Right lung (tissue), 5 donors: ENCODE results near the gene SGMS1. TPM values are rescaled to one million over a fixed set of nuclear protein-coding genes. Genes with fewer than 3 reads are reported as not detected.
"Not testable (repeated sequence)": the region's sequence is repeated elsewhere in the genome, so short reads cannot be mapped to it uniquely, and the experiment has no call there.

ENCODE experiments used
- DNase-seq, 2 donors: peaks; one replicate each; pipeline ENCODE4 v3.0.0-alpha.2; 2013
- polyA plus RNA-seq, 5 donors: library from polyadenylated mRNA; unstranded; fragments of 120-200 nt; gene quantifications; one replicate each; pipeline versions ENCODE4 v1.2.1 to v1.2.3, GENCODE V29; 2013; ENCODE audit warnings: inconsistent platforms in 1 of 5, low replicate concordance in 1 of 5; ENCODE audit not compliant: insufficient read length in 5 of 5, insufficient read depth in 1 of 5

The SGMS1 gene
- polyA plus RNA-seq, 5 donors, result 44.5 to 63.4 (median 56.6) TPM

DNA sequence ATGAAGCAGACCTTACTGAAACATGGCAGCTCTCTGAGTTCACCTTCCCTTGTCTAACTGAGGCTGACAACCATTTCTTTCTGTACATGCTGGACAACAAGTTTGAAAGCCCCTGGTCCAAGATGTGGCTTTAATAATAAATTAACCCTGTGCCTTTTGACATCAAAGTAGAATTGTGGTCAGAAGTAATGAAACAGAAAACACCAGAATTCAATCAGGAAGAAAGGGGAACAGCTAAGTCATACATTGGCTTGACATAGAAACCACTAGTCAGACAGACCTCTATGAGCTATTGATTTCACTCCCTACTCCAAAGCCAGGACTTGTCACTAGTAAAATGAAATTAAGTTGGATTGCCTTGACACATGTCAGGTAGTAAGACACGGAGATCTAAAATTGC, 197.3 kb downstream of the SGMS1 start:
- DNase-seq, result no peak

DNA sequence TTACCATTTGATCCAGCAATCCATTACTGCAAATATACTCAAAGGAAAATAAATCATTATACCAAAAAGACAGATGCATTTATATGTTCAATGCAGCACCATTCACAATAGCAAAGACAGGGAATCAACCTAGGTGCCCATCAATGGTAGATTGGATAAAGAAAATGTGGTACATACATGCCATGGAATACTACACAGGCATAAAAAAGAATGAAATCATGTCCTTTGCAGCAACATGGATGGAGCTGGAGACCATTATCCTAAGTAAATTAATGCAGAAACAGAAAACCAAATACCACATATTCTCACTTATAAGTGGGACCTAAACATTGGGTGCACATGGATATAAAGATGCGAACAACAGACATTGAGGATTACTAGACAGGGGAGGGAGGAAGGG, 198.5 kb downstream of the SGMS1 start:
- DNase-seq, result not testable (repeated sequence)

DNA sequence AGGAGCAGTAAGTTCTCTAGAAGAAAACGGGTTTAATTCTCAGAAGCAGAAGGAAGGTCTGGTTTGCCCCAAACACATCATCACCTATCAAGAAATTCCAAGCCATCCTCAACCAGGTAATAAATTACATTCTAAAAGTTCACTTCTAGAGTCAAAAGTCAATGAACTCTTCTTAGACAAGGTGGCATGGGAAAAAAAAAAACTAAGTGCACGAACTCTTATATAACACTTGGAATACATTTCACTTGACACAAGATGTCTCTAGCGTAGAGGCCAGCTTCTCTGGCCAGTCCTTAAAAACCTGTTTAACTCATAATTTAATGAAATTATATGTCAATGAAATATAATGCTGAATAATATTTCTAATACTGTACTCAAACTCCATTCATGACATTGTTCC, 200.3 kb downstream of the SGMS1 start:
- DNase-seq, result no peak

- DNase-seq, result peak in 1 of 2 donors; percentile 50
Measured at GRCh38 chr10:50422259-50422658, 201.5 kb downstream of the SGMS1 start.

GRCh38 chr10:50421026-50421719, 202.6 kb downstream of the SGMS1 start:
- no peak for DNase-seq

GRCh38 chr10:50420196-50420595, 203.6 kb downstream of the SGMS1 start:
- no peak for DNase-seq

GRCh38 chr10:50419756-50420155, 204.0 kb downstream of the SGMS1 start:
- no peak for DNase-seq

GRCh38 chr10:50419091-50419490, 204.7 kb downstream of the SGMS1 start:
- DNase-seq, result no peak

- peak; percentile 58 to 63 for DNase-seq
Measured at GRCh38 chr10:50417886-50418830, 205.6 kb downstream of the SGMS1 start.

- DNase-seq, result no peak
Measured at GRCh38 chr10:50417486-50417885, 206.3 kb downstream of the SGMS1 start.

DNA sequence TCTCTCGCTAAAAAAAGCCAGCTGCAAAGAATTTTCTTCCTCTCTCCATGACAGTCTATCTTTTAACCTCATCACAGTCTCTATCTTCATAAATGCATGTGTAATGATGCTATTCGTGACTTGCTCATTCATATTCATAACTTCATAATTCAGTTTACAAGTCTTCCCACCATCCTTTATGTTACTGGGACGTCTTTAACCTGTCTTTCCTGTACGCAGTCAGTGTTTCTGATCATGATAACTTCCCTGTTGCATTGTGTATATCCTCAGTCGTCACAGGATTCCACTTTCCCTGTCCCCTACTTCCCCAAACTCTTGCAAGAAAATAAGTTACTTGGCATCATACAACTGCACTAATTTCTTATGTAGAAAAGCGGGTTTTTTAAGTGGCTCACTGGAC, 206.9 kb downstream of the SGMS1 start:
- no peak for DNase-seq

DNA sequence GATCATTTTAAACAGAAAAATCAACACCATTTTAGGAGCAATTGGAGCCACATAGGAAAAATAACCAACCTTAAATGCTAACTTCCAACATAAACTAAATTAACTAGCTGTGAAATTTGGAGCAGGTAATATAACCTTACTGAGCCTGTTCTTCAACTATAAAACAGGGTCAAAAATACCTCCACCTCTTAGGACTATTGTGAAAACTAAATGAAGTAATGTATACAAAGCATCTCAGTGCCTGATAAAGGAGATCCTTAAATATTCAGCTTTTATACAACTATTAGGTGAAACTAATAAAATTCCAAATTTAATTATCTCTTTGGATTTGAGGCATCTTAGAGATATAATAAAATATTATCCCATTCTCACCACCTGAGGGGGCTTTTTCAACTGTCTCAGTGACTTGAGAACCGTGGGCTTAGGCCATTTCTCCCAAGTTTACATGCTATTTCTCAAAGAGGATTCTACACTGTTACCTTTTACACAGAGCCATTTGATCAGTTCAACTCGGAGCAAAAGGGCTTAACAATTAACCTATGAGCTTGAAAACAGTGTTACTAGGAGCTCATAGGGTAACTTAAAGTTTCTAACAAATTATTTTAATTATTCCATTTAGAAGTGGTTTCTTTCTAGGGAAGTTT, 207.5 kb downstream of the SGMS1 start:
- DNase-seq, result no peak

GRCh38 chr10:50415292-50415691, 208.5 kb downstream of the SGMS1 start:
- no peak for DNase-seq

GRCh38 chr10:50410066-50410811, 213.5 kb downstream of the SGMS1 start:
- DNase-seq, result no peak

GRCh38 chr10:50407076-50407801, 216.5 kb downstream of the SGMS1 start:
- no peak for DNase-seq

- DNase-seq, result no peak
Measured at GRCh38 chr10:50406457-50407070, 217.2 kb downstream of the SGMS1 start.

DNA sequence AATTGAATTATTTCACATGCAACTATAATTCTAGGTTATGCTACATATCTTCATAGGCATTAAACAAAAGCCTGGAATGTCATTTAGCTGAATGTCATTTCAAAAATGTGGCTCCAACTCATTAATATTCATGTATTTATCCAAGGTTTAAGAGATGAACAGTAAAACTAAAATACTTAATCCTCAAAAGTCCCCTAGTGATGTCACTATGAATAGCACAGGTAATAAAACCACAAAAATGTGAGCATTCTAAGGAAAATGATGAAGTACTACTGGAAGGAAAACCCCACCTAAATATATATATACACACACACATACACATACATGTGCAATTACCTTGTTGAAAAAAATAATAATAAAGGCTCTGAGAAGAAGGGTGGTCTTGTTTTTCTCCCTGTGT, 218.0 kb downstream of the SGMS1 start:
- no peak for DNase-seq

DNA sequence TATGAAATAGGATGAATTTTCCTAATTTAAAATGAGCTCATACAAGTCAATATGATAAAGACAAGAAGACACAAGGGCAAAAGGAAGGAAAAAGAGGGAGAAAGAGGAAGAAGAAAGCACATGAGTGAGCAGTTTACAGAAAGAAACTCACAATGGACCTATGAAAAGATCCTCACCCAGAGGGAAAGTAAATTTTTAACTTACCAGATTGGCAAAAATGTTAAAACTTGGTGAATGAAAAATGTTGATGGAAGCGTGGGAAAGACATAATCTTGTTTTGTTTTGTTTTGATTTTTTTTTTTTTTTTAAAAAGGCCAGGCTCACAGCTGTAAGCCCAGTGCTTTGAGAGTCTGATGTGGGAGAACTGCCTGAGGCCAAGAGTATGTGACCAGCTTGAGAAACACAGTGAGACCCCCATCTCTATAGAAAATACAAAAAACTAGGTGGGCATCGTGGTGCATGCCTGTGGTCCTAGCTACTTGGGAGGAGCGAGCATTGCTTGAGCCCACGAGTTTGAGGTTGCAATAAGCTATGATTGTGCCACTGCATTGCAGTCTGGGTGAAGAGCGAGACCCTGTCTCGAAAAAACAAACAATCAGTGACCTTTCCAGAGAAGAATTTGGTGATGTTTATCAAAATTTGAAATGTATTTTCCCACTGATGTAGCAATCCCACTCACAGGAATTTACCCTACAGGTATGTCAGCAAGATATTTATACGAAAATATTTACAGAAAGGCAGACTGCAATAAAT, 219.6 kb downstream of the SGMS1 start:
- no peak for DNase-seq

DNA sequence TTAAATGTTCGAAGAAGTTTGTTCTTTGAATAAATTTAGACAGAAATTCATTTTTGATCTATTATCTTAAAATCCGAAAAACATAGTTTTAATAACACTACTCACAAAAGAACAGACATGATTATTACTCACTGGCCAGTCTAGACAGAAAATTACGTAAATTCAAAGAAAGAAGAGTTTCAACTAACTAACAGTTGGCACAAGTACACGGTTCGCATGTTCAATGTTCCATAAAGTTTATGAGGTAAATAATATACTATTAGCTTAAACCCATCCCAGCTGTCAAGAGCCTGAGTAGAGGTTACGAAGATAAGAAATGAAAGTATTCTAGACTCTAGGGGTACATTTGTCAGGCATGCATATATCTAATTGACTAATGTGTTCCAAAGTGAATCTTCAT, 220.7 kb downstream of the SGMS1 start:
- DNase-seq, result no peak

DNA sequence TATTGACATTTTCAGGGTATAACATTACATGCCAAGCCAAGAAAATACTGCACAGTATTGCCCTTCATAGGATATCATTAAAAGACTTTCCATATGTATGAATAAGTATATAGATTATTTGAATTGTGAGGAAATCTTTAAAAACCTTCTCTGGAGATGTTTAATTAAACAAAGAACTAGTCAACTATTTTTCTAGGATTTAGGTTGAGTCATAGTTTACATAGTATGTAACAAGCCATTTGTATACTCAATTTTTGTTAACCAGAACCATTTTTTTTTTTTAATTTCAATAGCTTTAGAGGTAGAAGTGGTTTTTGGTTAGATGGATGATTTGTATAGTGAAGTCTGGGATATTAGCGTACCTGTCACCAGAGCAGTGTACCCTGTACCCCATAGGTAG, 221.3 kb downstream of the SGMS1 start:
- DNase-seq, result no peak
